ENCODE data around the gene ANKZF1. TPM values are rescaled to one million over a fixed set of nuclear protein-coding genes. Genes with fewer than 3 reads are reported as not detected.

The ANKZF1 gene
- total and polyA plus RNA-seq, 2 of the 8 experiments (the other 6 are each of a cell fraction or from before 2014, with no cell fraction given) = 32.5 to 50.1 TPM

- no peak overlapping the region for H2BK5ac ChIP-seq (ENCODE audit: low read depth, low read length)
- H3K23ac ChIP-seq (ENCODE audit: insufficient read length) = no peak overlapping the region
- H3K4me3 ChIP-seq (ENCODE audit: extremely low read depth in 1 of 4, insufficient read depth in 2 of 4, low read depth in 3 of 4, low read length in 4 of 4) = no peak overlapping the region
- no peak overlapping the region for H3K56ac ChIP-seq (replicated peaks; ENCODE audit: insufficient read length, low read depth, low read length)
- no peak overlapping the region for H4K91ac ChIP-seq (replicated peaks; ENCODE audit: insufficient read length, low read length)
- no peaks in the 10 kb centered on the region for H3K4me1 ChIP-seq (replicated peaks in 1 of 4; ENCODE audit: control insufficient read depth in 3 of 4, insufficient read depth in 4 of 4, low read length in 3 of 4)
- ChIA-PET CTCF (ENCODE audit: partially characterized antibody) (interaction anchor here (1.0 to 4.9 kb wide), 3 partner anchors 9 to 39 kb away, joined by 3 to 25 read pairs (median 6); partner anchors contain the start of genes ANKZF1, ATG9A and DNAJB2), POLR2A (ENCODE audit: partially characterized antibody) (no interaction called here)
- H4K20me1 ChIP-seq (replicated peaks in 1 of 2; ENCODE audit: control insufficient read depth in 1 of 2, insufficient read depth in 2 of 2, low read length in 2 of 2) = no peaks in the 10 kb centered on the region
- H4K5ac ChIP-seq (ENCODE audit: insufficient read length, low read depth, low read length) = no peak overlapping the region
- H3K23me2 ChIP-seq (ENCODE audit: low read depth, low read length) = no peaks in the 10 kb centered on the region
- H2AFZ ChIP-seq (ENCODE audit: low read length) = no peak overlapping the region
- no peak overlapping the region for H3K27ac ChIP-seq (ENCODE audit: low read depth, low read length)
- no peak overlapping the region for H3K9ac ChIP-seq (replicated peaks in 1 of 4; ENCODE audit: extremely low read depth in 1 of 4, low read depth in 3 of 4, low read length in 3 of 4)
- H4K8ac ChIP-seq (ENCODE audit: extremely low read depth, insufficient read depth, low read length) = no peak overlapping the region
- H3K14ac ChIP-seq (ENCODE audit: insufficient read length) = no peak overlapping the region
- WGBS, 2 experiments (ENCODE audit: extremely low coverage in 1 of 2, insufficient coverage in 1 of 2, insufficient read length in 1 of 2, insufficient replicate concordance in 2 of 2, low coverage in 1 of 2, low lambda C conversion rate in 2 of 2, missing lambda C conversion rate in 1 of 2) = 80% methylated on average over 2 of the region's 2 CpGs; no CpG with 5 or more reads in 1 of the 2 experiments
- no peak overlapping the region for H2AK5ac ChIP-seq (ENCODE audit: low read depth, low read length)
- peaks cover 0 to 3% (median 0%) of the 10 kb centered on the region in 4 experiments; a peak in 2 of 7 replicates for H3K27me3 ChIP-seq (replicated peaks in 1 of 4; ENCODE audit: control insufficient read depth in 3 of 4, extremely low read depth in 1 of 4, insufficient read depth in 3 of 4, low read length in 3 of 4)
- H2BK20ac ChIP-seq (ENCODE audit: low read length) = no peak overlapping the region
- no peak overlapping the region for H3K4me2 ChIP-seq (ENCODE audit: insufficient read depth in 1 of 2, low read depth in 2 of 2, low read length in 2 of 2)
- H3K18ac ChIP-seq (ENCODE audit: extremely low read depth, low read length) = no peak overlapping the region
- H2BK15ac ChIP-seq (ENCODE audit: low read length) = no peak overlapping the region
- no peaks in the 10 kb centered on the region for H3K79me2 ChIP-seq (ENCODE audit: control insufficient read depth in 1 of 2, insufficient read depth in 2 of 2, low read length in 2 of 2)
- H3K36me3 ChIP-seq (ENCODE audit: control insufficient read depth in 2 of 4, insufficient read depth in 4 of 4, low read length in 3 of 4) = no peaks in the 10 kb centered on the region
- TF ChIP-seq GTF2F1 (IDR thresholded peaks at IDR 0.05; ENCODE audit: borderline replicate concordance, low read depth, low read length) = no peak
- no peak for TF ChIP-seq EGR1 (IDR thresholded peaks at IDR 0.05; ENCODE audit: borderline replicate concordance, low read depth, low read length)
- DNase-seq (ENCODE audit: low read depth in 1 of 2, low spot score in 2 of 2) = no peak
- H3K4ac ChIP-seq (replicated peaks; ENCODE audit: insufficient read length, low read depth, low read length) = no peak overlapping the region
- H2BK120ac ChIP-seq (replicated peaks; ENCODE audit: low read depth, low read length) = no peak overlapping the region
- no peaks in the 10 kb centered on the region for H3K9me3 ChIP-seq (ENCODE audit: insufficient read depth in 2 of 2, low read depth in 1 of 2, low read length in 1 of 2)
- H2BK12ac ChIP-seq (ENCODE audit: low read depth, low read length) = no peak overlapping the region
- FAIRE-seq = no peak
- no peaks in the 10 kb centered on the region for H3K79me1 ChIP-seq (ENCODE audit: low read depth, low read length)
These were observed 38.7 kb downstream of the ANKZF1 start for GRCh38 chr2:219268294-219268693.
